ENCODE data around the gene KCNK3.

KCNK3 gene

DNA sequence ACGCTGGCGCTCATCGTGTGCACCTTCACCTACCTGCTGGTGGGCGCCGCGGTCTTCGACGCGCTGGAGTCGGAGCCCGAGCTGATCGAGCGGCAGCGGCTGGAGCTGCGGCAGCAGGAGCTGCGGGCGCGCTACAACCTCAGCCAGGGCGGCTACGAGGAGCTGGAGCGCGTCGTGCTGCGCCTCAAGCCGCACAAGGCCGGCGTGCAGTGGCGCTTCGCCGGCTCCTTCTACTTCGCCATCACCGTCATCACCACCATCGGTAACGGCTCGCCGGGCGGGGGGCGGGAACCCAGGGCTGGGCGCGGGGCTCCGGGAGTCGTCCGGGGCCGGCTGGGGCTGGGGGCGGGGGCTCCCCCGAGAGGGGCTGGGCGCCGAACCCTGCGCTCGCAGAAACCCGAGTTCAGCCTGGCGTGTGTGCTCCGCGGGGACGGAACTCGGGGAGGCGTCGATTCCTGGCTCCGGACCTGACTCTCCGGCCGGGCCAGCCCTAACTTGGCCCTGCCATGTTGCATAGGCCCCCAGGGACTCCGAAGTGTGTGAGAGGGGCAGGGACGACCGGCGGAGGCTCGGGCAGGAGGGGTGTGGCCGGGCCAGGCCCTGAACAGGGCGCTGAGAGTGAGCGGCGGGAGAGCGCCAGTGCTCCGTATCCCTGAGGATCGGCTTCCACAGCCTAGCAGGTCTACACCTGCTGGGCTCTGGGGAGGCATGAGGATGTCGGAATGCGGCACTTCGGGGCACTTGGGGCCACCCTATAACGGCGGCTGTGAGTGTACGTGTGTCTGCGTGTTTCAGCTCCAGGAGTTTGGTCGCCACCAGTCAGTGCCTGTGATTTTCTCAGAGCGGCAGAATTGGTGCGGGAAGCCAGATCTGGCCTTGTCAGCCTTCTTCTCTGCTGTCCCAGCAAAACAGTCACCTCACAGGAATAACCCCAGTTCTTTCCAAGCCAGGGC lies 651 bp downstream of the KCNK3 start:
- DNase-seq: no peak

DNA sequence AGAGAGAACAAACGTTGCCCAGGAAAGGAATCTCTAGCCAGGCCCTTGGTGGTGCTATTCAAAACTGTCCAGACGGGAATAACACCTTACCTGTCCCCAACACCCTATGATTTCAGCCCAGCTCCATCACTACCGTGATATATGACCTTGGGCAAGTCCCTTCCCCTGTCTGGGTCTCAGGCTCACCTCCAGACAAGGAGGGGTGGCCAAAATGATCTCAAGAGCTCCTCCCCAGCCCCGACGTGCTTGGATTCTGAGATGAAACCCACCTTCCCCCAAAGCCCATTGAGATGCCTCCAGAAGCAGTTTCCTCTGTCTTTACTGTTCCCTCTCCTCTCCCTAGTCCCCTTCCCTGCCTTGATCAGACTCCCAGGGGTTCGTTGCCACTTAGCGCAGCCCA lies 1.5 kb downstream of the KCNK3 start:
- no peak for DNase-seq

DNA sequence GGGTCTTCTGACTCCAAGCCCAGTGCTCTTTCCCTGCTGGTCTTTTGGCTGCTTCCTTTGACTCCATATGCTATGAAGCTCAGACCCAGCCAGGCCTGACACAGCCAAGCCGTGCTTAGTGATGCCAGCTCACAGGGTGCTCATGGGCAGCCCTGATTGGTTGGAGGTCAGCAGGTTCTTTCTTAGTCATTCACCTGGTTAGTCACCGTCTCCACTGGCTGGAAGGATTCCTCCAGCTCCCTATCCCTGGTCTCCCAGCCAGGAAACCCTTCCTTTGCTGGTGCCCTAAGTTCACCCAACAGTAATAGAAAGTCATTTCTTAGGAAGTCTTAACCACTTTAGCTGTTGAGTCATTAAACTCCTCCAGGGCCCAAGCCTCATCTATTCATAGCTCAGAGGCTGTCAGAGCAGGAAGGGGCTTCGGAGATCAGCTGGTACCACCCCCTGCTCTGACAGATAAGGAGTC lies 3.9 kb downstream of the KCNK3 start:
- DNase-seq: no peak

DNA sequence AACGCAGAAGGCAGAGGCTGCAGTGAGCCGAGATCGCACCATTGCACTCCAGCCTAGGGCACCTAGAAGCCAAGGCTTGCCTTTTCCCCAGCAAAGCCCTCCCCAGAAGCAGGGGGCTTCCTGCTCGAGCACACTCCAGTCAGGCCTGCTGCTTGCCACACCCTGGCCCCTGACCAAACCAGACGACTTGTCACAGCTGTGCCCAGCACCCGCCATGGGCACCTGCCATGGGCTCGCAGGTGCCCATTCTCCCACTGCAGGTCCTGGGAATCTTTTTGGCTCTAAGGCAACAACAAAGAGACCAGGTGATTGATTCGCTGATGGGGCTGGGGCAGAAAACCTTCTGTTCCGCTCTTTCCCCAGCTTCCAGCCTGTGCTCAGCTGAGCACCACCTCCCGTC lies 4.9 kb downstream of the KCNK3 start:
- DNase-seq: no peak

DNA sequence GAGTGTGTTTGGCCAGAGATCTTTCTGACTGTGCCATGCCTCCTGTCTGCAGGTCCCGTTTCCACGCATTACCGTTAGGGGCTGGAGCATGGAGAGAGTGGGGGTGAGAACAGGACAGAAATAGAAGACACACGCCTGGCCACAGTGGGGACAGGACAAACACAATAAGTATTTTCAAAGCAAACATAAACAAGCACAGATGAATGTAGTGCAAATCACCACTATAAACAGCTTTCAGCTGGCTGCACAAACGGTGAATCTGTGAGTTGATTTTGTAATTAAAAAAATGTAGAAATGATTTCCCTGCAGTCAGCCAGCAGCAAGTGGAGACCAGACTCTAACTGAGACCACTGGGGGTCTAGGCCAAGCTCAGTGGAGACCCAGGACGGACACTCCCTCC lies 6.8 kb downstream of the KCNK3 start:
- DNase-seq: no peak

DNA sequence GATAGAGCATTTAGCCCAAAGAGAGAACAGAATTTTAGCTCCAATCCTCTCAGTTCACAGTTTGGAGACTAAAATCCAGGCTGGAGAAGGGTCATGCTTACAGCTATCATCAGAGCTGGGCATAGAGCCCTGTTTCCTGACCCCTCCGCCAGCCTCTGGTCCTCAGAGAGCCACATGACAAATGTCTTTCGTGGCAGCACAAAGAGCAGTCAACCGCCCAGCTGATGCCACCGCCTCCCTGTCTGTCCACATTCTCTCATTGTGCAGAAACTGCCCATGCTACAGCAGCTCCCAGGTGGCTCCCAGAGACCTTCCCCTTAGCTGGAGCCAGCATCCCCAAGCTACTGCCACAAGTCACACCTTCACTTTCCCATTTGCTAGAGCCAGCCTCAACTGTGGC lies 7.6 kb downstream of the KCNK3 start:
- DNase-seq: no peak

DNA sequence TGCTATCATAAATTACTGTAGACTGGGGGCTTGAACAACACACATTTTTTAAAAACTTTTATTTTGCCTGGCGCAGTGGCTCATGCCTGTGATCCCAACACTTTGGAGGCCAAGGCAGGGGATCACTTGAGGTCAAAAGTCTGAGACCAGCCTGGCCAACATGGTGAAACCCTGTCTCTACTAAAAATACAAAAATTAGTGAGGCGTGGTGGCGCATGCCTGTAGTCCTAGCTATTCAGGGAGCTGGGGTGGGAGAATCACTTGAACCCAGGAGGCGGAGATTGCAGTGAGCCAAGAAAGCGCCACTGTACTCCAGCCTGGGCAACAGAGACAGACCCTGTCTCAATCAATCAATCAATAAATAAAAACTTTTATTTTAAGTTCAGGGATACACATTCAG lies 9.1 kb downstream of the KCNK3 start:
- DNase-seq: no peak

DNA sequence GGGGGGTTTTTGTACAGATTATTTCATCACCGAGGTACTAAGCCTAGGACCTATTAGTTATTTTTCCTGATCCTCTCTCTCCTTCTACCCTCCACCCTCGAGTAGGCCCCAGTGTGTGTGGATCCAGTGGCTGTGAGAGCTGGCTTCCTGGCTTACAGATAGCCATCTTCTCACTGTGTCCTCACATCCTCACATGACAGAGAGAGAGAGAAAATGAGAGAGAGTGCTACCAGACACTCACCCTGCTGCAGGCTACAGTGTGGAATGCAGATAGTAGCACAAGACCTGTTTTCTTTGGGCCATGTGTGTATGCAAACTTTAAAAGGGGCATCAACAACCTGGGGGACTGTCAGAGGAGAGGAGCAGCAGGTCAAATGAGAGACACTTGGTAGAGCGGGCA lies 9.5 kb downstream of the KCNK3 start:
- no peak for DNase-seq

DNA sequence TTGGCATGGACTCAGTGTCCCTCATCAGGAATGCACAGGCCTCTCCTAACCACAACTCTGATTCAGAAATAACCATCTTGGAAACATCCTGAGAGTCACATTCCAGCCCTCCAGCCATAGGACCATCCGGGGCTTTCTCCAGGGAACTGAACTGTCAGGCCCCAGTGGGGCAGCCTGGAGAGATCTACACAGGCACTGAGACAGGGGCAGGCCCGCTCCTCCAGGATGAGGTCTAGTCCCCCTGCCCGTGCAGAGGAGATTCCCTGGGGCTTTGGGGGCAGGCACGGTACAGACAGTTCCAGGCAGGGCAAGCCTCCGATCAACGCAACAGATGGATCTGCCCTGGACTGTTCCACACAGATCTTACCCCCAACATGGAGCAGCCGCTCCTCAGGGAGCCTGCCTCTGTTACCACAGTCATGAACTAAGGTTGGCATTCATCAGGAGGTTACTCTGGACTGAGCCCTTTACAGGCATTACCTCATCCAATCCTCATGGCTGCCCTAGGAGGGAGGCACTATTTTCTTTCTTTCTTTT lies 12.0 kb downstream of the KCNK3 start:
- no peak for DNase-seq

DNA sequence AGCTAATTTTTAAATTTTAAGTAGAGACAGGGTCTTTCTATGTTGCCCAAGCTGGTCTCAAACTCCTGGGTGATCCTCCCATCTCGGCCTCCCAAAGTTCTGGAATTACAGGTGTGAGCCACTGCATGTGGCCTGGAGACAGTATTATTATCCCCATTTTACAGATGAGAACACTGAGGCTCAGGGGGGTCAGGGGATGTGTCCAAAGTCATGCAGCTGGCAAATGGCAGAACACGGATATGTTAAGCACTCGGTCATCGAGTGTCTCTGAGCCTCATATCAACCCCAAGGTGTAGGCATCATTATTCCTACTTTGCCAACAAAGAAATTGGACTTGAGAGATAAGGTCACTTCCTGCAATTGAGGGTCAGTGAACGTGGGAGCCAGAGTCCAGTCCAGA lies 12.6 kb downstream of the KCNK3 start:
- DNase-seq: no peak

DNA sequence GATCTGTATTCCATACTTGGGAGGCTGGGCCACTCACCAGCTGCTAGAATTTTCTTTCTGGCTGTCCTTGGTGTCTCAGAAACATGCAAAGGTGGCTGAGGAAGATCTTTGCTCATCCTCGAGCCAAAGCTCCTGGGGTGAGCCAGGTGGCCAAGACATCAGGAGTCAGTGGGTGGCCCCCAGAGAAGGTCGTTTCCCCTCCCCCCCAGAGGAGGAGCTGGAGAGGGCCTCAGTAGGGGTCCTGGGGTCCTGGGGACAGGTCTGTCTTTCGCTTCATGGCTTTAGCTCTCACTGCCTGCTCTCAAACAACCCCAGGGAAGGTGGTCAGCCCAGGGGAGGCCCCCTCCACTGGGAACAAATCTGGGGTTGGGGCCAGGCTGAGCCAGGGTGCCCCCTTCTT lies 13.6 kb downstream of the KCNK3 start:
- DNase-seq: no peak

DNA sequence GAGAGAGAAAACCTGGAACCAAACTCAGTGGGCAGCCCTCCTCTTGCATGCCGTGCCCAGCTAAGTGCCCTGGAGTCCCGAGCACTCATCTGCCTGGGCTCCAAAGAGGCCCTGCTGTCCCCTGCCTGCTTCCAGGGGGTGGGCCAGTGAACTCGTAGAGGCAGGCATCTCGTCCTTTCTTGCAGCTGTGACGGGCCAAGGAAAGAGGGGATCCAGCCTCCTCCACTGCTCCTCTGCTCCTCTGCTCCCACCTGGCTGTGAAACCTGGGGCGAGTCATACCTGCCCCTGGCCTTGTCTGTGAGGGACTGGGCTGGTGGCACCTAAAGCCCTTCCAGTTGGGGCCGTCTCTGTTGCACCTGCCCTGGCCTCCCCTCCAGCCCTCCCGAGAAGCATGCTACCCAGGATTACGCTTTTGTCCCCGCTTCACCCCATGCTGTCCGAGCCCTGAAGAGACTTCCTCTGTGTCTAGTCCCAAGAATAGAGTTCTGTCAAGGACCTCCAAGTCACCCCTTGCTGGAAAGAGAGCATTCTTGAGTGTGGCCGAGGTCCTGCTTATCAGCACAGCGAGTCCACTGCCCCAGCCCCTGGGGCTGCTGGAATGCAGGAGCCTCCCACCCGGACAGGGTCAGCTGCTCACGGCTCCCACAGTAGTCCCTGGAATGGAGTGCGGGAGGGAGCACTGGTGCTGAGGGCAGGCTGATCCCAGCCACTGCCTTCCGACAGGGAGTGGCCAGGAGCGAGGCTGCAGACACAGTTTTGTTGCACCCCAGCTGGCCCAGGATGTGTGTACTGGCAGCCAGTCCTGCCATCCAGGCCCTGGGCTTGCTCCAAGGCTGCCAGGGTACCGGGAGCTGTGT lies 14.3 kb downstream of the KCNK3 start:
- no peak for DNase-seq

DNA sequence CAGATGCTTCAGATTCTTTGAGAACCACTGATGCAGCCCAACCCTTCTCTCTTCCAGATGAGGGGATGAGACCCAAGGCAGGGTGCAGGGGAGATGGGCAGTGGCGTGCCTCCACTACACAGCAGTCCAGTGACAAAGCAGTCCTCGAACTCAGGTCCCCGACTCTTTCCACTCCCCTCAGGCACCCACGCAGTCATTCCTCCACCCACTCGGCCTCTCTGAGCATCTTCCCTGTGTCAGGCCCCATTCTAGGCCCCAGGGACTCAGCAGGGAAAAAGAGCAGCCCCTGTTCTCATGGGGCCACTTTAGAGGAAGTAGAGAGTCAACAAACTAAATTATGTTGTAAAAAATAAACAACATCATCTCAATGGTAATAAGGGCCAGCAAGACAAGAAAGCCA lies 15.2 kb downstream of the KCNK3 start:
- no peak for DNase-seq

DNA sequence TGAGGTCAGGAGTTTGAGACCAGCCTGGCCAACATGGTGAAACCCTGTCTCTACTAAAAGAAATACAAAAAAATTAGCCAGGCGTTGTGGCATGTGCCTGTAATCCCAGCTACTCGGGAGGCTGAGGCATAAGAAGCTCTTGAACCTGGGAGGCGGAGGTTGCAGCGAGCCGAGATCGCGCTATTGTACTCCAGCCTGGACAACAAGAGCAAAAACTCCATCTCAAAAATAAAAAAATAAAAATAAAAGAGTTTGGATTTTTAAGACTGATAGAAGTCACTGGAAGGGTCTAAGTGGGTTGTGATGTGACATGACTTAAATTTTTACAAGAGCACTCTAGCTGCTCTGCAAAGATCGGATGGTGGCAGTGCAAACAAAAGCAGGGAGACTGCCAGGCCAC lies 15.9 kb downstream of the KCNK3 start:
- no peak for DNase-seq

DNA sequence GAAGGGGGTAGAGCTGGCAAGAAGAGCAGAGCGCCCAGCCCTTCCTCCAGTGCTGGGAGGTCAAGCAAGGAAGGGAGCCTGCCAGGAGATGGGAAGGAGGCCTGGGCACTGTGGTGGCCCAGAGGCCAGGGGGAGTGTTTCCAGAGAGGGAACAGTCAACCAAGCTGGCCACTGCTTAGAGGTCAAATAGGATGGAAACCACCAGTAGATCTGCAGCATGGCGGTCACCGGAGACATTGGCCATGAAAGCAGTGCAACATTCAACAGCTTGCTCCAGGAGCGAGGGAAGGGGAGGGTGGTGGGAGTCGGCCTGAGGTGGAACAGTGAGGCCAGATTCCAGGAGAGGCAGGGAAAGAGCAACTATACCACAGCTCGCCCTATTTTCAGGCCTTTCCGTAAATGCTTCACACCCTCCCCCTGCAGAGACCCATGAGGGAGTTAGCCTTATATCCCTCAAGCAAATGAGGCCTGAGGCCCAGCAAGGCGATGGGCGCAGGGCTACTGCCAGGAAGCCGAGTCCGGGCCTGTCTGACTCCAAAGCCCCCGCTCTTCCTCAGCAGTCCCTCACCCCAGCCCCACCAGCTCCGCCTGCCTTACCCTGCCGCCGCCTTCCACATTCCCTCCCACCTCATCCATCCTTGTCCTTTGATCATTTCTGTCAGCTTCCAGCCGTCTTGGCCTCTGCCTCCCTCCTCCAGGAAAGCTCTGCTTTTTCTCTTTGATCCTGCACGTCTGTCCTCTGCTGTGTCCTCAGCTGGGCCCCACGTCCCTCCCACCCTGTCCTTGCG lies 17.0 kb downstream of the KCNK3 start:
- no peak for DNase-seq

DNA sequence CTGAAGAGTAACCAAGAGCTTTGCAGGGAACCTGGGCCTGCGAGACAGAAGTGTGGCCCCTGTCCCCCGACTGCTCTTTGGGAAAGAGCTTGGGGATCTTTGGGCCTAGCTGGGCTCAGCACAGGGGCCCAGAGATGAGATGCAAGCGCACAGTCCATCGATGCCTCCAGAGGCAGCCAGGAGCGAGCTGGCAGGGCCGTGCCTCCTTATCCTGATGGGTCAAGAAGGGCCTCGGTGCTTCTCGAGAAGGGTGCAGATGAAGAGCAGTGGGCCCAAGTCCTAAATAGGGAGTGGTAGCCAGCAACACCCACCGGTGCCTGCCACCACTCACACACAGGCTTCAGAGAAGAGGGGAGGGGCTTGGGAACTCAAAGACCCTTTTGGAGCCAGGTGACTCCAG lies 17.6 kb downstream of the KCNK3 start:
- DNase-seq: no peak

DNA sequence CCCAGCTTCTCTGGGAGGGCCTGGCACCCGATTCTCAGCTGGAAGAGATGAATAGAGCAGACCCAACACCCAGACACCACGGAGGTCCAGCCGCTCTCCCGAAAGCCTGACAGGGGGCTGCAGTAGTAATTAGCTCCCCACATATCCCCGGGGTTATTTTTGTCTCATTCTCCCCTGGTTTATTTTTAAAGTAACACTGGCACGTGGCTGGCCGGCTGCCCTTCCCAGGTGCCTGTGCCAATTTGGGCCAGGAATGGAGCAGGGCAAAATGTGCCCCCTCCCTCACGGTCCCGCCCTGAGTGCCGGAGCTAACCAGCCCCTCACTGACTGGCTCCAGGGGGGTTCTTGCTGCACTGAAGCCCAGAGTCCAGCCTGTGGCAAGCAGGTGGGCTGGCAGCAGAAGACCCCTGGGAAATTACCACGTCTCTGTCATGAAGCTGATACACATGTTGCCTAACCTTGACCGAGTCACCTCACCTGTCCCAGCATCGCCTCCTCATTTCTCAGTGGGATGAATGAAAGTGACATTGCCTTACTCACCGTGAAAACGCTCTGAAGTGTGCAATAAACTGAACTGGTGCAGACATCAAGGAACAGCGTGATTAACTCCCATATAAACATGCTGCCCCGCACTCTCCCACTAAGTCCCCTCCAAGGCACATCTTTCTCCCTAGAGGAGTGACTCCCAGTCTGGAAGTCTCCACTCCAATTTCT lies 18.4 kb downstream of the KCNK3 start:
- no peak for DNase-seq

DNA sequence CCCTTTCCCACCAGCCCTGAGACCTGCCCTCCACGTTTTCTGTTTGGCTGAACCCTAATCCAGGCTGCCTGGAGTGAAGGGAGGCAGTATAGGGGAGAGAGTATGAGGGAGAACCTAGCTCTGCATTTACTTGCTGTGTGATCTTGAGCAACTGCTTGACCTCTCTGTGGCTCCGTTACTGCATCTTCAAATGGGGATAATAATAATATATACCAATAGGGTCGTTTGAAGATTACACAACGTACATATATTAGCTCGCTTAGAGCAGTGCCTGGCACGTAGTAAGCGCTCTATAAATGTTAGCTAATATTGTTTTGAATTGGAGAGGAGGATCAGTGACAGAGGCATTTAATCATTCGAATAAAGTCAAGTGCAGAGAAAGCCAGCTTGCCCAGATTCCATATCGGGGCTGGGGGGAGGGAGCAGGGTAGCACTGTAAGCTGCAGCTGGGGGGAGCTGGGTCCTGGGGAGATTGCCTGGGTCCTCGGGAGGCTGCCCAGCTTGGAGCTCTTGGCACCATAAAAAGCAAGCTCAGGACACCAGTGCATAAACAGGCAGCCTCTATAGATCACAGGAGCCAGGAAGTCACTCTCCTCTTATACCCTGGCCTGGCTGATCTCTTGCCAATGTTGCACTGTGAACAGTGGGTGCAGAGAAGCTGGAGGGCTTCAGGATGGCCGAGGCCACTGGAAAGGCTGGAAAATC lies 19.1 kb downstream of the KCNK3 start:
- DNase-seq: no peak

DNA sequence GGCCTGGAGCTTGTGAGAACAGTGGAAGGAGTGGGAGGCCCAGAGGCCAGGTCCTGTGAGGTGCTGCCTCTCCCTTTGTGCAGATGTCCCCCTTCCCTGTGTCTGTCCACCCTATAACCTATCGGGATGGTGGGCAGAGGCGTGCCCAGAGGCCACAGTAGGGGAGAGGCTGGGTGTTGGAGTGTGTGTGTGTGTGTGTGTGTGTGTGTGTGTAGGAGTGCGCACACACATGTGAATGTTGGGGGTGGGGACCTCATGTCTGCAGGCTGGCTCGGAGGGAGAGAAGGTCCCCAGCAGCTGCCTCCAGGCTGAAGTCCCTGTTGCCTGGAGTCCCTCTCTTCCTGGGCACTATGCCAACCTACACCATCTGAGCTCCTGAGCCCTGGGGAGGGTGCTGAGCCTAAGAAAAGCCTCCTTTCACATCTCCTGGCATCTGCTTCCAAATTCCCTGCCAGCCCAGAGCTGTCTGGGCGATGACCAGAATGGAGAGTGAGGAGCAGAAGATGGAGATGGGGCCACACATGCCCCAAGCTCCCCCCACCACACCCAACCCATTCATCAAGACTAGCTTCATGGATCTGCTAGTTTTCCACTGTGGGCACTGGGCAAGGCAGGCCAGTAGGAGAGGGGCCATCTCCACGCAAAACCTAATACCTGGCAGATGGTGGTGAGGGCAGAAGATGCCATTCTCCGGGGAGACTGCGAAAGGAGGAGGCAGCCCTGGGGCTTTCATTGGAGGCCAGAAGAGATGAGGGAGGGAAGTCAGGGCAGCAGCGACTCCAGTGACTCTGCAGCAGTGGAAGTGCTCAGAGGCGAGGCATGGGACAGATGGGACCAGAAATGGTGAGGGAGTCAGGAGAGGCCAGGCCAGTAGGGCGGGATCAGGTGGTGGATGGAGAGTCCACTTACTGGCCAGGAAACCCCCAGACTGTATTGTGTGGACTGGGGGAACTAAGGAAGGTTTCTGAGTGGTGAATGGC lies 20.3 kb downstream of the KCNK3 start:
- no peak for DNase-seq

Data from suppressor macrophage treated with lipopolysaccharide for 4 hours (primary cell).